HG03521 (cell line): ENCODE results near the gene RRP1.

Source experiments
- ATAC-seq: cut with Tn5 transposase; IDR thresholded peaks from one replicate; pipeline ENCODE4 v1.9.1; 2021; ENCODE audit warnings: mild to moderate bottlenecking, moderate library complexity; ENCODE audit not compliant: unreplicated experiment

RRP1 gene

GRCh38 chr21:43800124-43800523 is 10.7 kb downstream of the RRP1 start:
- no peak for ATAC-seq

- ATAC-seq = no peak
Observed at GRCh38 chr21:43800566-43800965, 11.2 kb downstream of the RRP1 start.

GRCh38 chr21:43801006-43801783 is 11.8 kb downstream of the RRP1 start:
- ATAC-seq = no peak

GRCh38 chr21:43802713-43803313 is 13.4 kb downstream of the RRP1 start:
- ATAC-seq = no peak

- no peak for ATAC-seq
Observed at GRCh38 chr21:43803558-43804300, 14.4 kb downstream of the RRP1 start.

GRCh38 chr21:43805275-43805800 is 16.0 kb downstream of the RRP1 start:
- ATAC-seq = peak; percentile 74

- peak; percentile 7 for ATAC-seq
Observed at GRCh38 chr21:43806017-43806710, 16.8 kb downstream of the RRP1 start.

GRCh38 chr21:43808367-43808766 is 19.0 kb downstream of the RRP1 start:
- no peak for ATAC-seq

GRCh38 chr21:43808832-43809251 is 19.5 kb downstream of the RRP1 start:
- no peak for ATAC-seq

GRCh38 chr21:43809346-43809799 is 20.0 kb downstream of the RRP1 start:
- ATAC-seq = no peak

GRCh38 chr21:43809853-43810504 is 20.6 kb downstream of the RRP1 start:
- ATAC-seq = no peak

GRCh38 chr21:43810505-43811261 is 21.3 kb downstream of the RRP1 start:
- ATAC-seq = peak; percentile 52

- no peak for ATAC-seq
Observed at GRCh38 chr21:43811262-43812105, 22.1 kb downstream of the RRP1 start.

GRCh38 chr21:43812139-43812821 is 22.9 kb downstream of the RRP1 start:
- ATAC-seq = no peak

GRCh38 chr21:43812957-43813655 is 23.7 kb downstream of the RRP1 start:
- no peak for ATAC-seq

GRCh38 chr21:43813656-43813980 is 24.2 kb downstream of the RRP1 start:
- no peak for ATAC-seq

- ATAC-seq = no peak
Observed at GRCh38 chr21:43814215-43815106, 25.1 kb downstream of the RRP1 start.
